Activated CD4-positive, alpha-beta T cell treated with anti-CD3 and anti-CD28 coated beads, Interleukin-2, amount 50 U/mL, for 1 hour (primary cell): ENCODE measurements around the gene PARN.
"Not testable (repeated sequence)": the region's sequence is repeated elsewhere in the genome, so short reads cannot be mapped to it uniquely, and the experiment has no call there.

Experiments used
- DNase-seq: peaks from one replicate; pipeline ENCODE4 v3.0.0-alpha.2; 2020

The PARN gene

GRCh38 chr16:14423344-14423743 lies 206.7 kb downstream of the PARN start:
- DNase-seq, result no peak

DNA sequence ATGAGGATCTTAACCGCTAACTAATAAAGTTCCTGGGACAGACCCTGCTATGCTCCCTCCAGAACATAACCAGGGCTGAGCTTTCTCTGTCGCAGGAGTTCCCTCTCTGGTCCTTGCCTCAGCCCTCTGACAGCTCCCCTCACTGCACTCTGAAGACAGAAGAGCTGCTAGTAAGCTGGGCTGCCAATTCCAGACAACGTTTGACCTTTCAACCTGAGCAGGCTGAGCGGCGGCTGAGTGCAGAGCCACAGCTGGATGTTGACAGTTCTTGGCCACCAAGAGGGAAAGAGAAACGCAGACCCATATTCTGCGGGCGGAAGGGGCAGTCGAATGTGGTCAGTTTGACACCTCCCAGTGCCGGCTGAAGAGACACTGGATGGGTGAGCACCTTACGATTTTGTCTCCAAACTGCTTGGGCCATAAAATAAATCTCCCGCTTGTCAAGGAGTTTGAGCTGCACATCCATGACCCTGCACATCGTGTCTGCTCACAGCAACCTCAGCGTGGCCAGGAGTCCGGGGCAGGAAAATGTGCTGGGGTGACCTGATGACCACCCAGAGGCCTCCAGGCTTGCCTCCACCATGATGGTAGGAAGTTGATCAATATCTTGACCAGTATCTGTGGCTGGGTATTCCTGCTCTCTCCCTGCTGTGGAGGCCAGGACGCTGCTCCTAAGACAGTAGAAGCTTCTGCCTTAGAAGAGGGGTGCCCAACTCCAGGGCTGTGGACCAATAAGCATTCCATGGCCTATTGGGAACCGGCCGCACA lies 209.2 kb downstream of the PARN start:
- no peak for DNase-seq

DNA sequence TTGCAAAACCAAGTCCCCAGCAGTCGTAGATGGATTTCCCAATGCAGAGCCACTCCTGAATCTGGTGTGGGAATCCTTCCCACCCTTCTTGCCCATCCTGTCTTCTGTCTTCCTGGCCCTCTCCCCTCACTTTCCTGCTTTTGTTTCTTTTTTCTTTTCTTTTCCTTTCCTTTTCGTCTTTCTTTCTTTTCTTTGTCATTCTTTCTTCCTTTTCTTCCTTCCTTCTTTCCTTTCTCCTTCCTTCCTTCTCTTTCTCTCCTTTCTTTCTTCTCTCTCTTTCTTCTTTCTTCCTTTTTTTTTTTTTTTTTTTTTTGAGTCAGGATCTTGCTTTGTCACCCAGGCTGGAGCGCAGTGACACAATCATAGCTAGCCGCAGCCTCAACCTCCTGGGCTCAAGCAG lies 209.8 kb downstream of the PARN start:
- DNase-seq, result not testable (repeated sequence)

- no peak for DNase-seq
Measured at GRCh38 chr16:14419817-14420216, 210.2 kb downstream of the PARN start.

- no peak for DNase-seq
Measured at GRCh38 chr16:14418795-14419225, 211.2 kb downstream of the PARN start.

DNA sequence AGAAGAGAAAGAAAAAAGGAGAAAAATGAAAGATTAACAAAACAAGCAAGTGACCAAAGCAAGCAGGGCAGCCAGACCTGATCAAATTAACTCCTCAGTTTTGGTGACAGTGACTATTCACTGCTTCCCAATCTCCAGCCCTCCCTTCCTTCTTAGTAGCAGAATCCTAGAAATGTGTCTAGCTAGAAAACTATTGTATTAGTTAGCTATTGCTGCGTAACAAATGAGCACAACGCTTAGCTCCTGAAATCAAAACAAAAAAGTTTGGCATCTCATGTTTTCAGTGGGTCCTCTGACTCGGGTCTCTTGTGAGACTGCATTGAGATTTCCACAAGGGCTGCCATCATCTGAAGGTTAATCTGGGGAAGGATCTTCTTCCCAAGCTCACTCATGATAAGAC lies 213.9 kb downstream of the PARN start:
- no peak for DNase-seq

DNA sequence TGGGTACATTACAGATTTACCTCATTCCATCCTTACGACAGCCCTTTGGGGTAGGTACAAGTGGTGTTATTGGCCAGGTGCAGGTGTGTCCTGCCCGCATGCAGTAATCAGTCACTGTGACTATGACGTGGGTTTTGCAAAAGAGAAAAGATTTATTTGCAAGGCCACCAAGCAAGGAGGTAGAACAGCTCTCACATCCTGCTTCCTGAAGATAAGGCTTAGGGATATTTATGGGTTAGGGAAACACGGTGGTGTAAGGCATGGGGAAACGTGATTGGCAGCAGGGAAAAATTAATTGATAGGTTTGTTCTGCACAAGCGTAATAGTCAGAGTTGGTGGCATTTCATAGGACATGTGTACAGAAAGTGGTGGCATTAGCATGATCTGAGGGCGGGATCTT lies 214.8 kb downstream of the PARN start:
- no peak for DNase-seq

GRCh38 chr16:14409563-14409962 lies 220.5 kb downstream of the PARN start:
- DNase-seq, result no peak

DNA sequence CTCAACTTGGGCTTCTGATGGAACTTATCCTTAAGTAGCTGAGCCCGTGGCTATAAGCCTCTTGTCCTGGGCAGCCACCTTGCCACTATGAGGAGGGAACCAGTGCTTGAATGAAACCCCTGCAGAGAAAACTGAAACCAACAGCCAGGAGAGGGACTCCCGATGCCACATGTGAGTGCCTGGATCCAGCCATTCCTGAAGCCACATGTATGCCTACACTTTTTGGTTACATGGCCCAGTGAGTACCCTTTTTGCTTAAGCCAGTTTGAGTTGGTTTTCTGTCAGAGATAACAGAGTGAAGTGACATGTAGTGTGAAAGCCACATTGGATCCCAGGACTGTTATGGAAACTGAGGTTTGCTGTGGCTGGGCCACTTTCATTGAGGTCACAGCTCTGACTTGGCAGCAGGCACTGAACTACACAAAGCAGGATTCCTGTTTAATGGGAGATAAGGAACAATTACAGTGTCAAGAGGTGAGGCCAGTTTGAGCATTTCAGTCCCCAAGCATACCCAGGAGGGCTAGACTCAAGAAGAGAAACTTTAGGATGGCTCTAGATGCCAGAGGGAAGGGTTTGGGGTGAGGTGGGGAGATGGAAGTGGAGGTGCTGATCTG lies 222.2 kb downstream of the PARN start:
- no peak for DNase-seq

DNA sequence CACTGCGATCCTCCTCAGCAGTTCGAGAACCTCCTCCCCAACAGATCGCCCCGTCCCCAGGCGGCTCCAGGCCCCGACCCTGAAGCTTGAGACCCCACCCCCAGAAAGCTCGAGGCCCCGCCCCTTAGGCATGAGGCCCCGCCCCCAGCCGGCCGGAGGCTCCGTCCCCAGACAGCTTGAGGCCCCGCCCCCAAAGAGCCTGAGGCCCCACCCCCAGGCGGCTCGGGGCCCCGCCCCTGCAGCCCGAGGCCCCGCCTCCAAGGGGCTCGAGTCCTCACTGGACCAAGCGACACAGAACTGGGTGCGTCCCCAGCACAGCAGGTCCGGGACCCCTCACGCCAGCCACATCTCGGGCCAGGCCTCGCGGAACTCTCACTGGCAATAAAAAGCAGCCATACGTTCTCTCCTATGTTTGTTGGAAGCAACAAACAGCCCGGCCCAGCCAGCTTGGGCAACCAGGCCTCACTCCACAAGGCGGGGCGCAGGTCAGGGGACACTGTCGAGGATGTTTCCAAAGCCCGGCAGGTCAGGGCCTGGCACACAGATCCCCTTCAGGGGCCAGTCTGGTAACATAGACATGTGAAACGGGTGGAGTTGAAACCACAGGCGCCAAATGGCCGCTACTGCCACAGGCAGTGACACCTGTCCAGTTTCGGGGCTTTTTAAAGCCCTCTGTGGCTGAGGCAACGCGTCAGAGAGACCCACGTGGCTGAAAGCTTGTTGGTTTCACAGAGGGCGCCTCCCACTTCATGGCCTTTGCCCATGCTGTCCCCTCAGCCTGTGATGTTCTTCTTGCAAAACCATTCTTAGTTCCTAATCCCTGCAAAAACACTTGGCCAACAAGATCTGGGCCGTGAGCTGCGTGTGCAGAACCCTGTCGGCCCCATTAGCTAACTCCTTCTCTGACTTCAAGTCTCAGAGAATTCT lies 224.2 kb downstream of the PARN start:
- no peak for DNase-seq

GRCh38 chr16:14403001-14403389 lies 227.1 kb downstream of the PARN start:
- DNase-seq, result not testable (repeated sequence)

DNA sequence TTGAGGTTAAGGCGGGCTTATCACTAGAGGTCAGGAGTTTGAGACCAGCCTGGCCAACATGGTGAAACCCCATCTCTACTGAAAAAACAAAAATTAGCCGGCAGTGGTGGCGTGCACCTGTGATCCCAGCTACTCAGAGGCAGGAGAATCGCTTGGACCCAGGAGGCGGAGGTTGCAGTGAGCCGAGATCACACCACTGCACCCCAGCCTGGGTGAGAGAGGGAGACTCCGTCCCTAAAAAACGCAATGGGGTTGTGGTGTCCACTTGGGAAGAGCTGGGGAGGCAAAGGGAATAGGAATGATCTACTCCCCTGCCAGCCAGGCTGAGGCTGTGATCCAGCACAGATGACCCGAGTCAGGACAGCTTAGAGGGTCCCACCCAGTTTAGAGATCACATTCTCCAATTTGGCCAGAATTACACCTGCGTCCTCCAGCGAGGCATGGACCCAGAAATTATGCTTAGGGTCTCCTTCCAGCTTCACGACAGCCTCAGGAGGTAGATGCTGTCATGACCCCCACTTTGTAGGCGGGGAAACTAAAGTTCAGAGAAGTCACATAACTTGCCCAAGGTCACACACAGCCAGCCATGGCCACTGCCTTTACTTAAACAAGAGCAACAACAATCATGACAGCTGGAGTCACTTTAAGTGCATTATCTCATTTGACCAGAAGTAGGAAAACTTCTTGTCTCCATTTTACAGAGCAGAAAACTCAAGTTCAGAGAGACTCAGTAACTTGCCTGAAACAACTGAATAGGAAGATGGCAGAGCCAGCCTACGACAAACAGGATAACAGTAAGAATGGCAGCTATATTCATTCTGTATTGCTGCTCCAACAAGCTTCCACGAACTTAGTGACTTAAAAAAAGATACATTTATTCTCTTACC lies 227.7 kb downstream of the PARN start:
- DNase-seq, result not testable (repeated sequence)

GRCh38 chr16:14401711-14402061 lies 228.4 kb downstream of the PARN start:
- not testable (repeated sequence) for DNase-seq

- not testable (repeated sequence) for DNase-seq
Measured at GRCh38 chr16:14400978-14401710, 228.9 kb downstream of the PARN start.

- DNase-seq, result no peak
Measured at GRCh38 chr16:14400285-14400977, 229.6 kb downstream of the PARN start.

- no peak for DNase-seq
Measured at GRCh38 chr16:14399378-14400284, 230.4 kb downstream of the PARN start.

DNA sequence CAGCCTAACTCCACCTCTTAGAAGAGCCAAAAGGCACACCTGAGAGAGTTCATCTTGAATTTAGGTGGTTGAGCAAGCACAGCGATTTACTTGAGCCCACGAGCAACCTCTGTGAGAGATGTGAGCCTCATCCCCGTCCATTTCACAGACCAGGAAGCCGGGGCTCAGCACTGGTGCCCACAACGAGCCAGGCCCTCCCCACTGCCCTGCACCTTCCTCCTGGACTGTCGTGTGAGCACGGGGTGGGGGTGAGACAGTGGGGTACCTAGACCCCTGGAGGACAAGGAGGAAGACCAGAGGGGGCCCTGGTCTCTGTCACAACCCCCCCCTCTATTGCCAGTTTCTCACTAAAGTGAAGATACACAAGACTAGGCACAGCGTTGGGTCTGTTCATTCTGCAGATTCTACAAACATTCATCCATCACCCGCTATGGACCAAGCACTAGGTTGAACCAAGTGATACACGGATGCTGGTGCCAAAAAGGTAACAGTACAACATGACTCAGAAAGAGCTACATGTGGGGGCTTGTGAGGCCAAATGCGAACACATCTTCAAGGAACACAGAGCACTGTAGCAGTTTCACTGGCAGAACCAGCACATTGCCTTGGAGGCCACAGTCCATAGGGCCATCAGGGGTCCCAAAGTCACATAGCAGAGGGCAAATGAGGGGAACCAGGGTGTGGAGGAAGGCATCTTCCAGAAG lies 231.9 kb downstream of the PARN start:
- no peak for DNase-seq

GRCh38 chr16:14395710-14396304 lies 234.3 kb downstream of the PARN start:
- not testable (repeated sequence) for DNase-seq

- no peak for DNase-seq
Measured at GRCh38 chr16:14394834-14395233, 235.2 kb downstream of the PARN start.
